GM18867 (cell line): ENCODE results near the gene PFN1.
A peak's percentile ranks its signal among the peaks of the same experiment; 100 is the strongest.

Experiments
- ATAC-seq: cut with Tn5 transposase; IDR thresholded peaks from one replicate; pipeline ENCODE4 v1.9.1; 2021; ENCODE audit warnings: mild to moderate bottlenecking, moderate library complexity; ENCODE audit not compliant: unreplicated experiment

The PFN1 gene

GRCh38 chr17:4948166-4948930 lies at the start of gene PFN1:
Gene PFN1, minus strand, starts transcription at chr17:4948530. Its CDS starts 136 bp downstream, at chr17:4948394.
- ATAC-seq: peak; percentile 19

GRCh38 chr17:4997302-4998026 lies 49.1 kb upstream of the PFN1 start, which contains the start of the genes INCA1 and KIF1C:
Gene INCA1, minus strand, starts transcription at chr17:4997522. Its CDS starts 3,085 bp downstream, at chr17:4994437.
Gene KIF1C, plus strand, starts transcription at chr17:4997950. Its CDS starts 2,297 bp downstream, at chr17:5000247.
- peak; percentile 82 for ATAC-seq

GRCh38 chr17:4994081-4994595 lies 45.8 kb upstream of the PFN1 start:
- no peak for ATAC-seq

- ATAC-seq: no peak
These were observed 39.6 kb upstream of the PFN1 start for GRCh38 chr17:4987767-4988567.

- ATAC-seq: peak; percentile 79
These were observed 38.8 kb upstream of the PFN1 start, which contains the start of gene CAMTA2 for GRCh38 chr17:4986951-4987766. Gene CAMTA2, minus strand, starts transcription at chr17:4987675. Its CDS starts 1,453 bp downstream, at chr17:4986222.

GRCh38 chr17:4986403-4986802 lies 38.1 kb upstream of the PFN1 start:
- ATAC-seq: no peak

GRCh38 chr17:4982305-4982704 lies 34.0 kb upstream of the PFN1 start:
- no peak for ATAC-seq

GRCh38 chr17:4980644-4981216 lies 32.4 kb upstream of the PFN1 start:
- no peak for ATAC-seq

GRCh38 chr17:4978726-4979125 lies 30.4 kb upstream of the PFN1 start:
- no peak for ATAC-seq

GRCh38 chr17:4974115-4974670 lies 25.9 kb upstream of the PFN1 start:
- ATAC-seq: no peak

- no peak for ATAC-seq
These were observed 25.2 kb upstream of the PFN1 start for GRCh38 chr17:4973256-4974114.

GRCh38 chr17:4972752-4973151 lies 24.4 kb upstream of the PFN1 start:
- ATAC-seq: no peak

- no peak for ATAC-seq
These were observed 24.0 kb upstream of the PFN1 start for GRCh38 chr17:4972322-4972721.

GRCh38 chr17:4971826-4972225 lies 23.5 kb upstream of the PFN1 start:
- no peak for ATAC-seq

GRCh38 chr17:4970273-4970672 lies 21.9 kb upstream of the PFN1 start:
- ATAC-seq: no peak

GRCh38 chr17:4969551-4970173 lies 21.3 kb upstream of the PFN1 start:
- no peak for ATAC-seq

GRCh38 chr17:4969047-4969550 lies 20.8 kb upstream of the PFN1 start:
- ATAC-seq: no peak
